ENCODE data around the gene DCUN1D3.

Gene DCUN1D3

DNA sequence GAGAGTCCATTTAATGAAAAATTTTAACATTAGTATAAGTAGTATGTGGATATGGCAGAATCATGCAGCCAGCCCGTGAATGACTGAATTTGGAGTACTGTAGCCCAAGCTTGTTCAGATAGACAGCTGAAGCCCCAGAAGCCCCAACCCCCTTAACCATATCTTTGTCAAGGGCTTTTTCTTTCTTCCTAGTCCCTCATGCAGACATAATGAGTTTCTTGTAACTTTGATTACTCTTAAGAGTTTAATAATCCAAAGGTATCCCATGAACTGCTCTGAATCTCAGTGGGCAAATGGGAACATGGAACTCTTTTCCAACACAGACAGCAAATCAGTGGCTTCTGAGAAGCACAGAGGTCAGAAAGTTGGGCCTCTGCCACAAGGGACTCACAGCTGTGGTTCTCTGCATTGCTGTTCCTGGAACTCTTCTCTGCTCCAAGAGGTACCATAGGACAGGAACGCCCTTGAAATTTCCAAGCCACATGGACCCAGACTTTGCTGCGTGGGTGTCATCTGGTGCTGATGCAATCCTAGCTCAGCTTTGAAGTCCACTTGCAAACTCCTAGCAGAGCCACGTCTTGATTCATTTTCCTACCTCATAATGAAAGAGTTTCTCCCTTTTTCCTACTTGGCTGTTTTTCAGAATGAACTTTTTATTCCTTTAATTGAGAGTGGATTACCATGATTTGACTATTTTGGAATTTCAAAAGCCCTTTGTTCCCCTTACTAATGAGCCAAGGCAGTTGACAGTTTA, 18.5 kb upstream of the DCUN1D3 start:
- no peak for DNase-seq

DNA sequence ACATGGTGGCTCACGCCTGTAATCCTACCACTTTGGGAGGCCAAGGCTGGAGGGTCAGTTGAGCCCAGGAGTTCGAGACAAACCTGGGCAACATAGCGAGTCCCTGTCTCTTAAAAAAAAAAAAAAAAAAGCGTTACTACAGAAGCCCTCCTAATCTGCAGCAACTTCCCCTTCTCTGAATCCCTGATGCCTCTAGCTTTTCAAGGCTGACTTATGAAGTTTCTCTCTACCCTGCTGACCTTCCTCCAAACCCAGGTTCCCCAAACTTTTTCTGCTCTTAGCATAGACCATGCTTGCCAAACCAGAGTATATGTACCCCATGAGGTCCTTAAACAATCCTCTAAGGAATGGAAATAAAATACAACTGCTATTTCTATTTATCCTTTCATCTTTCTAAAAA, 16.8 kb upstream of the DCUN1D3 start:
- DNase-seq: no peak

DNA sequence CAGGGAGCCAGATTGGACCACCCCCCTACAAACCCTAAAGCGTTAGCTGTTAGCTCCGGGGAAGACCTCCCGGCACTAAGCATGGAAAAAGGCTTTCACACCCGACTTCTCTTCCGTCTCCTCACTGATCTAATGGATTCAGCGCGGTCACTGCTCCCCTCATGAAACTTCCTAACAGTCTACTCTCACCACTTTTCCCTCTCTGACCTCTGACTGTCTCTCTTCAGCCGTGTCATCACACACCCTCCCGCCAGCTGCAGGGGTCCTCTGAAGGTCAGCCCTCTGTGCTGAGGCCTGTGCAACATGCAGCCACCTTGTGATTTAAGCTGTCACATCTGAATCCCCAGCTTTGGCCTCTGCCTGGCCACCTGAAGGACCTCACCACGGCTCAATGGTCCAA, 16.1 kb upstream of the DCUN1D3 start:
- DNase-seq: no peak

DNA sequence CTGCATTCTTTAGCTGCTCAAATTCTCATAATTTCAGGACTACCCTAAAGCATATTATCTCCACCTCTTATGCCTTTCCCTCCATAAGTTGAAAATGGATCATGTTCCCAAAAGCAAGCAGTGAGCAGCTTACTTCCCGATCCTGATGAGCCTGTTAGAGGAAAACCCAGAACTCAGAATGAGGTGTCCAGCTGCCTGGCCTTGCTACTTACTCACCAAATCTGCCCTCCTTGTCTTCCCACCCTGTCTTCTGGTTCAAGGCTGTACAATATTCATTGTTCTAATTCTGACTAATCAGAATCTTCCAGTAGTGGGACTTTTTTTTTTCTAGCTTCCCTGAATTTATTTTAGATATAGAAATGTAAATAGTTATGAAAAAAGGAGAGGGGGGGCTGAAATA, 11.2 kb upstream of the DCUN1D3 start:
- no peak for DNase-seq

DNA sequence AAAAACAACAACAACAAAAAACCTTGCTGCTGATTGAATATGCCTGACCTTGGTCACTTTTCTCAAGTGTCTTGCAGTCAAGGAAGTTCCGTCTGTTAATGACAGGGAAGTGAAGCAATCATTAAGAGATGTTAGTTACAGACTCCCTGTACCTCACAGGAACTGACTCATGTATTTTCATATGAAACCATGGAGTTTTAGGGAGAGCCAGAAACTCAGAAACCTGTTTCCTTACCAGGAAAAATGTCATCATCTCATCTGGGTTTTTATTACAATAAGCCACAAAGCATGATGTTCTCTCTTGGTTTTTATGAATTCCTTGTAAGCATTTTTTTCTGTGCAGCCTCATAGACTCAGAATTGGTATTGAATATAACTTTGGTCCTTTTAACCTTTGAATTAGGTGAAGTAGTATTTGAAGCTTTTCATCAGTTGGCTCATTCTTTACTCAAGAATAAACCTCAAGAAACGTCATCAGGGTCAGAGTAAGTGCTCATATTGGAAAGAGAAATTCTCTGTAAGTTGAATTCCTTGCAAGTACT, 10.7 kb upstream of the DCUN1D3 start:
- no peak for DNase-seq

DNA sequence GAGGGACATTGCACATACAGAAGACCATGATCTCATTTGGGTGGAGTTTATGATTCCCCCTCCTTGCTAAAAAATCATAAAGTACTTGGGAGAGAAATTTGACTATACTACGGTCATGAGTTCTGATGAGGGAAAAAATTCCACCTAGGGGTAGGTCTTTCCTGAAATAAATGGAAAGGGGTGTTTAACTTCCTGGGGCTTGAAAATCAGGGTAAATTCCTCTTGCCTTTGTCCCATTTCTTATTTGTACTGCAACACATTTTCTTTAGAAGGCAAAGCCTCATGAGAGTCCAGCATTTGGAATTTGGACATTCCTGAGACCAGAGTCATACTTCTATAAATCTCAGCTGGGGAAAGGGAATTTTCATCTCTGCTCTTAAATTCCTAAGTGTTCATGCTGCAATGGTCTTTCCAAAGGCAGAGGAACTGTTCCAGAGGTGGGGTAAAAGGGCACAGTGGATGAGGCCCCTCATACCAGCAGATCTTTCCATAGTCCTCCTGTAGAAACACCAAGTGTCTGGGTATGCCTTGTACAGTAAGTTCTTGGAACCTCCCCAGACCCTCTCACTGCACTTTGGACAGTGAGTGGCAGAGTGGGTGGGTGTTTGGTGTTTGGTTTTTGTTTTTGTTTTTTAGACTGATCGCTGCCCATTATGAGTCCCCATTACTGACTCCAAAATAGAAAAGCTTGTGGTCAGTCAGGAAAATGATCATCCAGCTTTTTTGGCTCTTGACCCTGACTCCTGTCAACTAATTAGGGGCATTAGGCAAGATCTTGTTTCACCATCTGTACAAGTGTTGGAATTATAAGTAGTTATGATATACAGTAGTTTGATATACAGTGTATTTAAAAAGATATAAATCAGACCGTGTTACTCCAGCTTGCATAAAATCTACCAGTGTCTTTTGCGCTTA, 6.4 kb upstream of the DCUN1D3 start:
- DNase-seq: no peak

DNA sequence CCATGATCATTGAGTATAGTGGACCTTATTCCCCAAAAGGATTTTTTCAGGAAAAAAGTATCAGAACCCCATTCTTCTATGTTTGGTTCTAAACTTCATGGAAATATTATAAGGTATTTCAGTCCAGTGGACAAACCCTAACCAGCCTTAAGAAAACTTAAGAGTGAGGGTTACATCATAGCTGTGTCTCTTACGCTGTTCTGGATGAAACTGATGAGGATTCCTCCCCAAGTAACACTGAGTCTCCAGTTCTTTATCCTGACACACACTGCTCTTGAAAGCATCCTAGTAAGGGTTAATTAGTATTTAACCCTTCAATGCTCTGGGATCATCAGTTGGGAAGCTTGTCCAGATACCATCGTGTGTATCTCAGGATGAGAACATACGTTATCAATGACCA, 5.4 kb upstream of the DCUN1D3 start:
- no peak for DNase-seq

DNA sequence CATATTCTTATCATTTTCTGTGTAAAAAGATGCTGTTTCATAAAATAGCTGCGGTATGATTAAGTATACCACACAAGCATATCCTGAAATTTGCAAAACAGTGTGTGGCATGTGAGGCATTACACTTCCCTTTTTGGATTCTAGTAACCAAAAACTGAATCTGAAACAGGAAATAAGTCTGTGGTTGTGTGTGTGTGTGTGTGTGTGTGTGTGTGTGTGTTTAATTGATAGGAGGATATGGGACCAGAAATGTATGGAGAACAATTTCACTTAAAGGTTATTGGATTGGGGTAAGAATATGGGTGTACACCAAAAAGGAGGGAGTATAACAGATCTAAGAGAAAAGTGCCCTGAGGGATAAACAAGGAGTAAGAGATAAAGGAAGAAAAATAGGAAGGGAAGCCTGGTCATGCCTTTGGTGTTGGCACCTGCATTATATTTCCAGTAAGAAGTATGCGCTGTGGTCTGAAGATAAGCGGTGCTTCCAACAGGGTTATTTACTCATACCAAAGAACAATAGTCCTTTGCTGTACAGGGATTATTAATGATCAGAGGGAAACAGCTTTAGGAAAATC, 4.4 kb upstream of the DCUN1D3 start:
- no peak for DNase-seq

DNA sequence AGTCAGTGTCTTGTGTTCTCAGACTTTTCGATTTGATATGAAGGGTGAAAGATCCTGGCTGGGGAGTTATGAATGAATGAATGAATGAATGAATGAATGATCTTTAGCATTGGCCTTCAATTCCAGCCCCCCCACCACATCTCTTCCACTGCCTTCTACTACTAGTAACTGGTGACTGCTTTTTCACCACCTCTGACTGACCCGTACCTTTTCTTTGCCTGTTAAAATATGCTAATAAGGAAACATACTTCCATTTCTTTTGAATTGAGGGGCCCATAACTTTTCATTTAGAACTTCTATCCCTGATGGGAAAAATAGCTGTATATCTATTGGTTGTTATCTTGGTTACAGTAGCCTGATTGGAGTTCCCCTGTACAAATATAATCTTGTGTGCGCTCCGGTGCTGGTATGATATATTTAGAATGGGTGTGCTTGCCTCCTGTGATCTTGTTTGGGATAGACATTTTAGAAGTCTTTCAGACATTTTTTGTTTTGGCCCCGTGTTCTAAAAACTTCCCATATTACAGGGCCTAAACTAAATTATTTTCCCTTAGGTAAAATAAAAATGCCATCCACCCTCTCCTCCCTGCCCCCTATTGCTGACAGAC, 3.8 kb upstream of the DCUN1D3 start:
- DNase-seq: no peak

DNA sequence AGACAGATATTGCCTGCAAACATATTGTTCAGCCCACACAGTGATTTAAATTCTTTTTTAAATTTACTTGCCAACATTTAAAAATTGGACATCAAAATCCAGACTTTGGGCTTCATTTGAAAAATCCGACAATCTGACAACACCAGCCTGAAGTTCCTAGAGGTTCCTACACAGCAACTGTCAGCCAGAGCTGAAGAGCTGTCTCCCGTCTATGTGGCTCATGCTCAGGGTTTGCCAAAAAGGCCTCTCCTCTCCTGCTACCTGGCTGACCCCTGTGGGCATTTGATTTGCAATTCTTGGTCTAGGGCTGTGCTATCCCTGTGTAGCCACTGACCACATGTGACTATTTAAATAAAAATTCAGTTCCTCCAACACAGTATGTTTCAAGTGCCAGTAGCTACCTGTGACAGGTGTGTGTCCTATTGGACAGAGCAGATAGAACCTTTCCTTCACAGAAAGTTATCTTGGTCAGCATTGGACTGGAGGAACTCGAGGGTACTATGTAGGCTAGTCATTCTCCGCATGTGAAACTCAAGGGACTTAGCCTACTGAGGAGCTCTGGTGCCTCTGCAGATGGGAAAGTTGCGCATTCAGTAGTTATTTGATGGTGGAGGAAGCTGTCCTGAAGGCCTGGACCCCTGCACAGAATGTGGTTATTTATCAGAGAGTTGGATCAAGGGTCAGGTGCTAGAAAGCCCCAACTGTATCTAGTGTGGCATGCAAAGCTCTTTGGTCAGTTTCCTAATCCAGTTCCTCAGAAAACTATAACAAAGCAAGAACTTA, 3.1 kb upstream of the DCUN1D3 start:
- DNase-seq: no peak

DNA sequence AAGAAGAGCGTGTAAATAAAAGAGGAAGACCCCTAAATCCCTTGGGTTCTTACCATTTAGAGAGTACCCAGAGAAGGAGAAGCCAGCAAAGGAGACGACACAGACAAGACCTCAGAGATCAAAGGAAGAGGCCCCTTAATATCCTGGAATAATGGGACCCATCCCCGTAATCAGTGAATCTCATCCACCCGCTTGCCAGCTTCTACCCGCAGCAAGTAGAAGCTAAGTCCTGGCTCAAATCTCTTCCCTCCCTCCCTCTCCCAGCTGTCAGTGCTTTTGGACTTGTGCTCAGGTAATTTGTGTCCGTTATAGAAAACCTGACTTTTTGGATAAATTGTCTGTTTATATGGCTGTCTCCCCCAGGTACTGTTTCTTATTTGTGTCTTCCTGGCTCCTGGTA, 2.3 kb upstream of the DCUN1D3 start:
- DNase-seq: no peak

DNA sequence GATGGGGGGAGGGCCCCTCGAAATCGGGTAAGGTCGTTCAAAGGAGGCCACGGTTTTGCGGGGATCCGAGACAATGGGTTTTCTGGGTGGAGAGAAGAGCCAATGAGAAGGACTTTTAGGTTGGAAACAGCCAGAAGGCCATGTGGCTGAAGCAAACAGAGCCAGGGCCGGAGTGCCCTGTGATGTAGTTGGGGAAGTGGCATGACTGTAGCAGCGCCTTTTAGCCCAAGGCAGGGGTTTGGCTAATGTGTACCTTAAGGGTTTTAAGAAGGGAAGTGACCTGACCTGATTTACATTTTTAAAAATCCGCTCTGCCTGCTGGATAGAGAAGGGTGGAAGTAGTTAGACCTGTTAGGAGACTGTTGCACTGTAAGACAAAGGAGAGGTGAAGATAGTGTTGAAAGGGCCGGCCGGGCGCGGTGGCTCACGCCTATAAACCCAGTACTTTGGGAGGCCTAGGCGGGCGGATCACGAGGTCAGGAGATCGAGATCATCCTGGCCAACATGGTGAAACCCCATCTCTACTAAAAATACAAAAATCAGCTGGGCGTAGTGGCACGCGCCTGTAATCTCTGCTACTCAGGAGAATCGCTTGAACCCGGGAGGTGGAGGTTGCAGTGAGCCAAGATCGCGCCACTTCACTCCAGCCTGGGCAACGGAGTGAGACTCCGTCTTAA, 1.4 kb upstream of the DCUN1D3 start:
- DNase-seq: no peak

DNA sequence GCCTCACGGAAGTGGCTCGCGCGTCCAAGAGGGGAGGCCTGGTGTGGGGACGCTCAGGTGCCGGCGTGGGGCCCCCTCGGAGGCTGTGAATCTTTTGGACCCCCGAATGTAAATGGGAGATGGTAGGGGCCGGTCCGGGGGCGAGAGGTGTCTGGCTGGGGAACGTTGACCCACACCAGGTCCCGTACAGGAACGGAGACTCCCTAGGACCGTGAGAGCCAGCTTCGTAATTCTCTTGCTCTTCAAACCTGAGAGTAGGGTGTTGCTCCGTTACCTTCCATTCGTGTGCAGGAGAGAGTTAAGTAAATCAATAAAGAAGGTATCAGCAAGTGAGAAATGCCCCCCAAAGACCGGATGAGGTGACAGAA, 894 bp upstream of the DCUN1D3 start:
- DNase-seq: no peak

DNA sequence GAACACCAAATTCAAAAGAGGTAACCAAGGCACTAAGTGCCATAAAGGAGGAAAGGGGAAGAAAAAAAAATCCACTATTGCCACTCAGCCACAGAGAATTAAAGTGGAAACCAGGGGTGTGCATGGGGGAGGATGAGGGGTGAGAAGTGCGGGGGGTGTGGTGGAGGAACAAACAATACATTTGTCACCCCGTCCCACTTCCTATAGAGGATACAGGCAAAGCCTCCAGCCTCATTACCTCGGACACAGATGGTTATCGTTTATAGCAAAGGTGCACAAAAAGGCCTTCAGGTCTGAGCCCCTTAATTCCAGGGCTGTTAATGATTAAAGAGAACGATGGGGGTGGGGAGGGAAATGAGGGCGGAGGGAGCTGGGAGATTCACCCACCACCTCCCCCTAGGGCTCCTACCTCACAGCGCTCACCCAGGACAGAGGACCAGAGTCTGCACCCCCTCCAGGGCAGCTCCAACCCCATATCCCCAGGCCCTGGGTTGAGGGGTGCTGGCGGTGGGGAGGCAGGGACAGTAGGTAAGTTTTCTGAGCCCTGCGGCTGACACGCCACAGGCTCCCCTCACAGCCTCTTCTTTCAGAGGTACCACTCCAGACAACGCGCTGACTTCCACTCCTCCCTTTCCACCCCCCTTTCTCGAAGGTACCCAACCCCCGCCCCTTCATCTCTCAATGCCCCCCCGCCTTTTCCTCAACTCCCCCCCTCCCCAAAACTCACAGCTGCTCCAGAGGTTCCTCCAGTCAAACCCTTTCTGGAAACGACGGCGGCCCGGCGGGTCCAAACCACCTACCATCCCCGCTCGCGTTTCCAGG, 470 bp downstream of the DCUN1D3 start:
- DNase-seq: no peak

DNA sequence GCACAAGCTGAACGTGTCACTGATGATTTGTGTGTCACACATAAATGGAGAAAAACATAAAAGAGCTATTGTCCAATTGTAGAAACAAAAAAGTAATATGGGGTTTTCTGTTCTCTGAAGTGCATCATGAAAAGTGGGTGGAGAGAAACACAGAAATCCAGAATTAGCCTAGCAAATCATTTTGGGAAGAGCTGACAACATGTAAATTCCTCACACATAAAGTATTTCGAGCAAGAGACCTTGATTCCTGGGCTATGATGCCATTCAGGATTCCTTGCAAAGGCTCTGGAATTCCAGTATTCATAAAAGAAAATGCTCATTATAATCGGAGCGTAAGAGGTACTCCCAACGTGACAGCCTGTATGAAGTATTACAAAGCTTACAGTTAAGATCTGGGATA, 1.1 kb downstream of the DCUN1D3 start:
- no peak for DNase-seq

DNA sequence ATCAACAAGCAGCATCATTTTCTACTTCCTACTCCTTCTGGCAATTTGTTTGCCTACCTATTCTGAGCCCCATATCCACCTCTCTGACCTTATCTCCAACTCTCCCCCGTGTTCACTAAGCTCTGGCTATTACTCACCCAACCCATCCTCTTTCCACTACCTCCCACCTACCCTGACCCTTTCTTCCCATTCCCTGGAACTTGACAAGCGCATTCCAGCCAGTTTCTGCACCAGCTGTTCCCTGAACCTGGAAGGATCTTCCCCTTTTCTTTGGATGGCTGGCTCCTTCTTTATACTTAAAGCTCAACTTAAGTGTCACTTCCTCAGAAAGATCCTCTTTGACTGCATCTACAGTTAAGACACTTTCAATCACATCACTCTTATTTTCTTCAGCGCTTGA, 2.2 kb downstream of the DCUN1D3 start:
- no peak for DNase-seq

DNA sequence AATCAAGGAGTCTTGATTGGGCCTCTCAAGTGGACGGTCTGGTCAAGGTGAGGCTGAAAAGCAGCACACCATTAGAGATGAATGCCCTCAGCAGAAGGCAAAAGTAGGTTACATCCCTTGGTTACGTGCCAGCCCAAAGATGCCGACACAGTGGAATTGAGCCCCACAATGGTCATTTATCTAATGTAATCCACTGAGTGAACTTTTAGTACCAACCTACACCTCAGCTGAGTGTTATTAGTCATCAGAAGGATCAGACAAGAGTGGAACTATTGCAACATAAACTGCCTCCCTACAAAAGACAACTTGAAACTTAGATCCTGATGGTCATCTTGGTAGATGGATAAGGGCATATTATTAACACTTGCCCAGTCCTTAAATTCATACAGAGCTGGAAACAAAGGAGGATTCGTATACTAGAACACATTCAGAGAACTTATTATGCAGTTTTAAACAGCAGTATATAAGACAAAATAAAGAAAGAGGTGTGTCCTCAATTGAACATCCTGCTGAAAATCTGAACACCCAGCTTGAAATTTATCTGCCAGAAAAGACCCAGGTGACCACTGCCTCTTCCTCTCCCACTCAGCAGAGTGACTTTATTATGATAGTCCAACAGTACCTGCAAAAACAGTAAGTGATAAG, 2.8 kb downstream of the DCUN1D3 start:
- DNase-seq: no peak

DNA sequence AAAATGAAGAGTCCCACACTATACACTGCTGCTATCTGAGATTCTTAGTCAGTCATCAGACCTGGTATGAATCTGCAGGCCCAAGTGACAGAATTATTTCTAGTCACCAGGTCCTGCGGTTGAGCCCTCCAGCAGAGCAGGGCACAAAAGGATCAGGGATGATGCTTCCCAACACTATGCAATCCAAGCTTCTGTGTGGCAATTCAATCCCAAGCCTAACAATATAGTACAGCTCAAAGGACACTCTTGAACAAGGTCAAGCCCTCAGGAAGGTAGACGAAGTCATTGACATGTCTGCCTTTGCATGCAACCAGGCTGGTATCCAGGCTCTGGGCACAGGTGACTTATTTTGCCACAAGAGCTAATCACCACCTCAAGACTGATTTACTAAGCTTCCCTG, 5.8 kb downstream of the DCUN1D3 start:
- DNase-seq: no peak

DNA sequence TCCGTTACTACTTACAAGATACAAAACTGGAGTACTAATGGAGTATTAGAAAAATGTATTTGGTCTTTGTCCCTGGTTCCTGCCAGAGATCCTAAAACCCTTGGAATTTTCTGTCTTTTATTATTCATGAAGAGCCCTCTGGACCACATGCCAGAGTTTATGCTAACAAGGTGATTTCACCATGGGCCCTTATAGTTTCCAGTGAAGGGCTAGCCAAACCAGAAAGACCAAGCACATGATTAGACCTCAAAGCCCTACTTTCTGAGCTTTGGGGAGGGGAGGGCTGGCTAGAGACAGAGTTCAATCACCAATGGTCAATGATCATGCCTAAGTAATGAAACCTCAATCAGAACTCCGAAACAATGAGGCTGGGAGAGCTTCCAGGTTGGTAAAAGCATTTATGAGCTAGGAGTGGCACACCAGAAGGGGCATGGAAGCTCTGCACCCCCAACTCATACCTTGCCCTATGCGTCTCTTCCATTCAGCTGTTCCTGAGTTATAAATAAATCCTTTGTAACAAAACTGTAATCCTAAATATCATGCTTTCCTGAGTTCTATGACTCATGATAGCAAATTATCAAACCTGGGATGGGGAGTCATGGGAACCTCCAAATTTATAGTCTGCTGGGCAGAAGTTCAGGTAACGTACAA, 10.4 kb downstream of the DCUN1D3 start:
- no peak for DNase-seq

DNA sequence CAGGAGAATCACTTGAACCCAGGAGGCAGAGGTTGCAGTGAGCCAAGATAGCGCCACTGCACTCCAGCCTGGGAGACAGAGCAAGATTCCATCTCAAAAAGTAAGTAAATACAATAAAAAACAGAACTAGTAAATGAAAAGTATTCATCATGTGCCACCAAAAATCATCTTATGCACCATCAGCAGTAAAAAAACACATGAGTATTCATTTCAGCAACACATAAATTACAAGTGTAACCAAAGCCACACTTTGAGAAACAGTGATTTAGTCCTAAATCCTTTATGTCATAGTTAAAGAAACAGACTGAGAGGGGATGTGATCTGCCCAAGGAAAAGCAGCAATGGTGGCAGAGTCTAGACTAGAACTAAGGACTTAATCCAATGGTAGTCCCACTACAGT, 13.0 kb downstream of the DCUN1D3 start:
- no peak for DNase-seq
